ENCODE data around the gene NT5C1A.

The NT5C1A gene

DNA sequence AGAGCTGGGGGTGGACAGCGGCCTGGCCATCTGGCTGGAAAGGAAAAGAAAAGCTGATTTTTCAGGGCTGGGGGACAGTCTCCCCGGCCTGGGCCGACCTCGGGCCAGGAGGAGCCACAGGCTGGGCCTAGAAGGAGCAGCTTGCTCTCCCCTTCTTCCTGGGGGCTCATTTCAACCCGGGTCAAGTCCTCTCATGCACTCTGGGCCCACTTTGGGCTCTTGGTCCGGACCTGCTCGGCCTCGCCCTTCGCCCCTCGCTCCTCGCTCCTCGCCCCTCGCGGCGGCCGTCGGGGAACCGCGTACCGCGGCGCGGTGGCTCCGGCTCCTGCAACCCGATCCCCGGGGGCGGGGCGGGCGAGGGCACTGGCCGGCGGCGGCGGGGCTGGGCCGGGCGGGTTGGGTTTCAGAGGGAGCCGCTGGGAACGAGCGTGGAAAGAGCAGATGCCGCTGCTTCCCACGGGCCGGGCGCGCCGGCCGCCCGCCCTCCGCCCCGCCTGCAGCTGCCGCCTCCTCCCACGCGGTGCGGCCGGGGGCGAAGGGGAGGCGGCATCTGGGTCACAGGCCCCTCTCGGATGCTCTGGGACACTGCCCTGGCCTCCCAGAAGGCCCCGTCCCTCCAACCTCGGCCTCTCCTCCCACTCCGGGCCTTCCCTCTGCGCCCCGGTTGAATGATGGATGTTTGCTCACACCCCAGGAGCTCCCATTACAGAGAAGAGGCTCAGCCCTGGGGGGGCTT lies 39.1 kb downstream of the NT5C1A start:
- no peak for DNase-seq (ENCODE audit: extremely low read depth, insufficient read length)
- H3K4me3 ChIP-seq (replicated peaks; ENCODE audit: low read depth, low read length), result no peak overlapping the region
- no peaks in the 10 kb centered on the region for H3K36me3 ChIP-seq (ENCODE audit: control insufficient read depth, insufficient read depth, low read length)
- TF ChIP-seq, protein P1, sequence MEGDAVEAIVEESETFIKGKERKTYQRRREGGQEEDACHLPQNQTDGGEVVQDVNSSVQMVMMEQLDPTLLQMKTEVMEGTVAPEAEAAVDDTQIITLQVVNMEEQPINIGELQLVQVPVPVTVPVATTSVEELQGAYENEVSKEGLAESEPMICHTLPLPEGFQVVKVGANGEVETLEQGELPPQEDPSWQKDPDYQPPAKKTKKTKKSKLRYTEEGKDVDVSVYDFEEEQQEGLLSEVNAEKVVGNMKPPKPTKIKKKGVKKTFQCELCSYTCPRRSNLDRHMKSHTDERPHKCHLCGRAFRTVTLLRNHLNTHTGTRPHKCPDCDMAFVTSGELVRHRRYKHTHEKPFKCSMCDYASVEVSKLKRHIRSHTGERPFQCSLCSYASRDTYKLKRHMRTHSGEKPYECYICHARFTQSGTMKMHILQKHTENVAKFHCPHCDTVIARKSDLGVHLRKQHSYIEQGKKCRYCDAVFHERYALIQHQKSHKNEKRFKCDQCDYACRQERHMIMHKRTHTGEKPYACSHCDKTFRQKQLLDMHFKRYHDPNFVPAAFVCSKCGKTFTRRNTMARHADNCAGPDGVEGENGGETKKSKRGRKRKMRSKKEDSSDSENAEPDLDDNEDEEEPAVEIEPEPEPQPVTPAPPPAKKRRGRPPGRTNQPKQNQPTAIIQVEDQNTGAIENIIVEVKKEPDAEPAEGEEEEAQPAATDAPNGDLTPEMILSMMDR (IDR thresholded peaks at IDR 0.05; ENCODE audit: insufficient read depth, low read length, poor library complexity, severe bottlenecking), result no peak
- H3K27me3 ChIP-seq (replicated peaks; ENCODE audit: control insufficient read depth, insufficient read depth, low read length), result no peaks in the 10 kb centered on the region; the same call in 1 of the 2 replicates

DNA sequence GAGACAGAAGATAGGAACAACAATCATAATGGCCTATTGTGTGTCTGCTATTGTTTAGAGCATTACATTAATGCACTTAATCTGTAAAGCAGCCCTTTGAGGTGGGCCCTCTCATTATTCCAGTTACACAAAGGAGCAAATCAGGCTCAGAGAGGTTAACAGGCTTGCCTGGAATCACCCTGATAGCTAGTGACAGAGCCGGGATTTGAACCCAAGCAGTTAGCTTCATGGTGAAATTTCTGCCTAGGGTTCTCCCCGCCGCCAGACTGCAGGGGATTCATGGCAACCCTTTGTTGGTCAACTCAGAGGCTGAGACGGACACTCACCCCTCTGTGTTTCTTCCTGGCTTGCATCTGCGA lies 39.6 kb downstream of the NT5C1A start:
- Histone ChIP-seq H3K36me3 (ENCODE audit: control insufficient read depth, insufficient read depth, low read length) (no peaks in the 10 kb centered on the region), H3K27me3 (replicated peaks; ENCODE audit: control insufficient read depth, insufficient read depth, low read length) (no peaks in the 10 kb centered on the region; the same call in 1 of the 2 replicates), H3K4me3 (replicated peaks; ENCODE audit: low read depth, low read length) (no peak overlapping the region)
- DNase-seq (ENCODE audit: extremely low read depth, insufficient read length), result no peak
- TF ChIP-seq, protein P1 (IDR thresholded peaks at IDR 0.05; ENCODE audit: insufficient read depth, low read length, poor library complexity, severe bottlenecking), result no peak

DNA sequence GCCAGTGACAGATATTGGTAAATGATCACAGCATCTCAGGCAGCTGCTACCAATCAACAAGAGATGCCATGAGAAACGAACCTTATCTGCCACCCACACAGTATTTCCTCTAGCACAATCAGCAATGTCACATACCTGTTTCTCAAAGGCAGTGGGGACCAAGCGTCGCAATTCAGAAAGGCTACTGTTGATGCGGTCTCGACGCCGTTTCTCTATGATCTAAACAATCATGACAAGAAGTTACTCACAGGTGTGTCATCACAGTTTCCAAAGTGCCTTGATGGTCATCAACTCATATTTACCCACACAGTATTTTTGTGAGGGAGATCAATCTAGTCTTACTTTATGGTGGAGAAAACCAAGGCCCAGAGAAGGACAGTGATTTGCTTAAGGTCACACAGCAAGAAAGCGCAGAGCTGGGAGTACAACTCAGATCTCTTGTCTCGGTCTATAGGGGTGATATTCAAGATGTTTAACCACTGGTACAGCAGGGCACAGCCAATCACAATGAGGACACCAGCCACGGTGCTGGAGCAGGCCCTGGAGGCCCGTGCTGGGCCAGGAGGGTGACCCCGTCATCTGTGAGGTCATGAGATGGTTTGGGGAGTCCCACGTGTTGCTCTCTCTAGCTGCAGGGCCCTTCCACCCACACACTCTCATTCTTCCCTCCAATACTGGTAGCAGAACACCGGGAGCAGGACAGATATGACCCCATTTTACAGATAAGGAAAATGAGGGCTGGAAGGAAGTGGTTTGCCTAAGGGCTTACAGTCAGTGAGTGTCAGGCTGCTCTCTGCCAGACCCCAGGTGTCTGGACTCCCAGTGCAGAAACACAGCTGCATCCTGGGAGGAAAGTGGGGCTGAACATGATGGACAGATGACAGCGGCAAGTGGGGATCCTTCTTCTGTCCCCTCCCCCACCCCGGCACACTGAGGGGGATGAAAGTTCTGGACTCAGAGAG lies 40.3 kb downstream of the NT5C1A start:
- Histone ChIP-seq H3K36me3 (ENCODE audit: control insufficient read depth, insufficient read depth, low read length) (no peaks in the 10 kb centered on the region), H3K4me3 (replicated peaks; ENCODE audit: low read depth, low read length) (no peak overlapping the region), H3K27me3 (replicated peaks; ENCODE audit: control insufficient read depth, insufficient read depth, low read length) (no peaks in the 10 kb centered on the region; the same call in 1 of the 2 replicates)
- TF ChIP-seq, protein P1 (IDR thresholded peaks at IDR 0.05; ENCODE audit: insufficient read depth, low read length, poor library complexity, severe bottlenecking), result no peak
- DNase-seq (ENCODE audit: extremely low read depth, insufficient read length), result no peak

DNA sequence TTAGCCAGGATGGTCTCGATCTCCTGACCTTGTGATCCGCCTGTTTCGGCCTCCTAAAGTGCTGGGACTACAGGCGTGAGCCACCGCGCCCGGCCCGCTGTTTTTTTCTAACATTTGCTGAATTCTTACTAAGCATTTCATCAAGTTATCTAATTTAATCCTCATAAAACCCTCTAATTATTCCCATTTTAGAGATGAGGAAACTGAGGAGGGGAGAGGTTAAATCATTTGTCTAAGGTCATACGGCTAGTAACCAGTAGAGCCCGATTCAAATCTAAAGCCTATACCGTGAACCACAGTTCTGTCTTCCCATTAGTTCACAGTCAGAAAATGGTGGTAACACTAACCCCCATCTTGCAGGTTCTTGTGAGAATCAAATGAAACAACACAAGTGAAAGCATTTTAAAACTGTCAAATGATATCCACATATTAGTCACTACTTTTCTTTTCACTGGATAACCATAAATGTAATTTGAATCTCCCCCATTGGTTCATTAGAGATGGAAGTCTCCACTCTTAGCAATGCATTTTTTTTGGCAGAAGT lies 43.0 kb downstream of the NT5C1A start:
- H3K36me3 ChIP-seq (ENCODE audit: control insufficient read depth, insufficient read depth, low read length), result no peaks in the 10 kb centered on the region
- TF ChIP-seq, protein P1 (IDR thresholded peaks at IDR 0.05; ENCODE audit: insufficient read depth, low read length, poor library complexity, severe bottlenecking), result no peak
- H3K4me3 ChIP-seq (replicated peaks; ENCODE audit: low read depth, low read length), result no peak overlapping the region
- no peak for DNase-seq (ENCODE audit: extremely low read depth, insufficient read length)
- no peaks in the 10 kb centered on the region; the same call in none of the 2 replicates for H3K27me3 ChIP-seq (replicated peaks; ENCODE audit: control insufficient read depth, insufficient read depth, low read length)

DNA sequence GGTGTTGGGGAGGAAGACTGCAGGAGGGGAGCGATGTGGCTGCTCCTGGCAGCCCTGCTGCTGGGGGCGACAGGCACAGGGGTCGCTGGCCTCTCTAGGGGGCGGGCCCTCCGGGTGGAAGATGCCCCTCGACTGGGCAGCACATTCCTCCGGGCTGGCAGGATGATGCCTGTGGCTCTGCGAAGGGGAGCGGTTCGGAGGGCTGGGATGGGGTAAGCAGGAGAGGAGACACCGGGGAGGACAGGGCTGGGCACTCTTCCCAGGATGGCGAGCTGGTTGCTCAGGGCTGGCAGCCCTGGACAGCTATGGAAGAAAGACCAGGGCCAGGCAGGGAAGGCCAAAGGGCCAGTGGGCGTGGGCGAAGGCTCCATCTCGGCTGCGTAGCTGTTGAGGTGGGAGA lies 45.3 kb downstream of the NT5C1A start:
- Histone ChIP-seq H3K36me3 (ENCODE audit: control insufficient read depth, insufficient read depth, low read length) (no peaks in the 10 kb centered on the region), H3K27me3 (replicated peaks; ENCODE audit: control insufficient read depth, insufficient read depth, low read length) (no peaks in the 10 kb centered on the region; the same call in 1 of the 2 replicates), H3K4me3 (replicated peaks; ENCODE audit: low read depth, low read length) (no peak overlapping the region)
- TF ChIP-seq, protein P1 (IDR thresholded peaks at IDR 0.05; ENCODE audit: insufficient read depth, low read length, poor library complexity, severe bottlenecking), result no peak
- DNase-seq (ENCODE audit: extremely low read depth, insufficient read length), result no peak

All from GM06990 (cell line).